ENCODE measurements around the gene TMEM235.

The TMEM235 gene

DNA sequence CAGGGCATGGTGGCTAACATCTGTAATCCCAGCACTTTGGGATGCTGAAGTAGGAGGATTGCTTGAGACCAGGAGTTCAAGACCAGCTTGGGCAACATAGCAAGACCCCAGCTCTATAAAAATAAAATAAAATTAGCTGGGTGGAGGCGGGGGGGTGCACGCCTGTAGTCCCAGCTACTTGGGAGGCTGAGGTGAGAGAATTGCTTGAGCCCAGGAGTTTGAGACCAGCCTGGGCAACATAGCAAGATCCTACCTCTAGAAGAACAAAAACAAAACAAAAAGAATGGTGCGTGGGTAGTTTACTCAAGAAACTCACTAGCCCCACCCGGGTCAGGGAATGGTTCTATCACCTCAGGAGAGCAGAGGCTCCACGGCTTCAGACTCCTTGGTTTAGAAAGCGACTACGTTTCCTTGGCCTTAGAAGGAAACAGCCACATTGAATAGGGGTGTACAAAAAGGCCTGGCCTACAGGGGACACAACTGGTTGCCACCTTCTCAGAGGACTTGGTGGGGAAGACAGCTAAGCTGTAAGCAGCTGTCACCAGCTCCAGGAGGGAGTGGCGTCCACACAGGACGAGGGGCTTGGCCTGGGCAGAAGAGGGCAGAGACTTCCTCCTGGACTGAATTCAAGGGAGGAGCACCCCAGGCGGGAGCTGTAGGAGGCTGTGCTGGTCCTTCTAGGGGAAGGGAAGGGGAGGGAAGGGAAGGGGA, 45.3 kb upstream of the TMEM235 start:
- peak overlapping the region; percentile 76 for H3K4me3 ChIP-seq (ENCODE audit: control insufficient read depth, low read depth, low read length)
- DNase-seq (ENCODE audit: low read depth): peak; percentile 44
- TF ChIP-seq, protein P1, sequence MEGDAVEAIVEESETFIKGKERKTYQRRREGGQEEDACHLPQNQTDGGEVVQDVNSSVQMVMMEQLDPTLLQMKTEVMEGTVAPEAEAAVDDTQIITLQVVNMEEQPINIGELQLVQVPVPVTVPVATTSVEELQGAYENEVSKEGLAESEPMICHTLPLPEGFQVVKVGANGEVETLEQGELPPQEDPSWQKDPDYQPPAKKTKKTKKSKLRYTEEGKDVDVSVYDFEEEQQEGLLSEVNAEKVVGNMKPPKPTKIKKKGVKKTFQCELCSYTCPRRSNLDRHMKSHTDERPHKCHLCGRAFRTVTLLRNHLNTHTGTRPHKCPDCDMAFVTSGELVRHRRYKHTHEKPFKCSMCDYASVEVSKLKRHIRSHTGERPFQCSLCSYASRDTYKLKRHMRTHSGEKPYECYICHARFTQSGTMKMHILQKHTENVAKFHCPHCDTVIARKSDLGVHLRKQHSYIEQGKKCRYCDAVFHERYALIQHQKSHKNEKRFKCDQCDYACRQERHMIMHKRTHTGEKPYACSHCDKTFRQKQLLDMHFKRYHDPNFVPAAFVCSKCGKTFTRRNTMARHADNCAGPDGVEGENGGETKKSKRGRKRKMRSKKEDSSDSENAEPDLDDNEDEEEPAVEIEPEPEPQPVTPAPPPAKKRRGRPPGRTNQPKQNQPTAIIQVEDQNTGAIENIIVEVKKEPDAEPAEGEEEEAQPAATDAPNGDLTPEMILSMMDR (conservative IDR thresholded peaks at IDR 0.05; ENCODE audit: control insufficient read depth, insufficient read depth, low read depth, low read length): no peak

DNA sequence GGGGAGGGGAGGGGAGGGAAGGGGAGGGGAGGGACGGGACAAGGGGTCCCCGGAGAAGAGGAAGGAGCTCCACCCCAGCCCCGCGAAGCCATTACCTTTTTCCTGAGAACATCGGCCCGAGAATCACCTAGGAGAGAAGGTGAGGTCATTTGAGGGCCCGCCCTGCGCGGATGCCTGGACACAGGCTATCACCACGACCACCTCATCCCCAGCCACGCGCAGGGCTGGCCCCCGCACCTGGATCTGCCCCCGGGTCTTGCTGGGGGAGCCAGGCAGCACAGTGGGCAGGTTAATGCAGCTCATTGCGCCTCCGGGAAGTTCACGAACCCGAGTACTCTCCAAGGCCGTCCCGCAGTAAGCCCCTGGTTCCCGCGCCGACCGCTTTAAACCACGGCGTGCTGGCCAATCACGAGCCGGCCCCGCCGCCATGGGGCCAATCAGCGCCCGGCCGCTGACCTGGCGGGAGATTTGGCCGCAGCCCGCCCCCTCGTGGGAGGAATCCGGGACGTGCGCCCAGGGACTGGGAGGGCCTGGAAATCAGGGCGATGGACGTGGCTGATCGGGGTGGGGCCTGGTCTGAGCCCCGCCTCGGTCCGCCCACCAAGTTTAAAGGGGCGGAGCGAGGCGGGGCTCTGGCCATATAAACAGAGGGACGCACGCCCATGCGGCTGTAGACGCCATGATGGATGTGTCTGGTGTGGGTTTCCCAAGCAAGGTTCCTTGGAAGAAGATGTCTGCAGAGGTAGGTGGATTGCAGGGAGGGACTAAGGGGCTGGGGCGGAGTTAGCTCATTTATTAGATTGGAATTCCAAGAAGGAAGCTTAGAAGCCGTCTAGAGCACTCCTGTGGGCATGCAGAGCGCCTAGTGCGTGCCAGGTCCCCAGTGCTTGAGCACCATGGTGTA, 44.5 kb upstream of the TMEM235 start, which contains the start of the genes AFMID and TK1:
TSS of gene AFMID (plus strand) at position 671 of the 904 bp plus-strand sequence. CDS start at position 680, 9 bp downstream.
TSS of gene TK1 (minus strand) at position 361 of the 904 bp plus-strand sequence. CDS start at position 303, 58 bp downstream.
- peak within 1 kb of the TSS; percentile 76 for H3K4me3 ChIP-seq (ENCODE audit: control insufficient read depth, low read depth, low read length)
- DNase-seq (ENCODE audit: low read depth): peak; percentile 95
- TF ChIP-seq, protein P1 (conservative IDR thresholded peaks at IDR 0.05; ENCODE audit: control insufficient read depth, insufficient read depth, low read depth, low read length): peak; percentile 51

DNA sequence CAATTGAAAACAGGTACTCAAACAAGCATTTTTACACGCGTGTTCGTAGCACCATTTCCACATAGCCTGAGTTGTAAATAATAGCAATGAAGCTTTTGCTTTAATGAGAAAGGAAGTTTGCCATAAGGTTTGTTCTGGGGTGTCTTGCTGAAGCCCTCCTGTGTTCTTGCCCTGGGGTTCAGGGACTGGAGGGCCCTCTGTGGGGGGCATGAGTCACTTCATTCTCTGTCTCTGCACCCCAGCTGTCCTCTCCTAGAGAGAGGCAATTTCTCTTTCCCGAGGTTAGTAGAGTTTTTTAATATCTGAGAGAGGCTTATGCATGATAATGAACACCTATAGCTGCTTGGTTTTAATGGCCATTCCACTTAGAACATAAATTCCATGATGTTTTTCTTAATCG, 34.7 kb upstream of the TMEM235 start:
- DNase-seq (ENCODE audit: low read depth): no peak
- no peak overlapping the region for H3K4me3 ChIP-seq (ENCODE audit: control insufficient read depth, low read depth, low read length)
- TF ChIP-seq, protein P1 (conservative IDR thresholded peaks at IDR 0.05; ENCODE audit: control insufficient read depth, insufficient read depth, low read depth, low read length): no peak

DNA sequence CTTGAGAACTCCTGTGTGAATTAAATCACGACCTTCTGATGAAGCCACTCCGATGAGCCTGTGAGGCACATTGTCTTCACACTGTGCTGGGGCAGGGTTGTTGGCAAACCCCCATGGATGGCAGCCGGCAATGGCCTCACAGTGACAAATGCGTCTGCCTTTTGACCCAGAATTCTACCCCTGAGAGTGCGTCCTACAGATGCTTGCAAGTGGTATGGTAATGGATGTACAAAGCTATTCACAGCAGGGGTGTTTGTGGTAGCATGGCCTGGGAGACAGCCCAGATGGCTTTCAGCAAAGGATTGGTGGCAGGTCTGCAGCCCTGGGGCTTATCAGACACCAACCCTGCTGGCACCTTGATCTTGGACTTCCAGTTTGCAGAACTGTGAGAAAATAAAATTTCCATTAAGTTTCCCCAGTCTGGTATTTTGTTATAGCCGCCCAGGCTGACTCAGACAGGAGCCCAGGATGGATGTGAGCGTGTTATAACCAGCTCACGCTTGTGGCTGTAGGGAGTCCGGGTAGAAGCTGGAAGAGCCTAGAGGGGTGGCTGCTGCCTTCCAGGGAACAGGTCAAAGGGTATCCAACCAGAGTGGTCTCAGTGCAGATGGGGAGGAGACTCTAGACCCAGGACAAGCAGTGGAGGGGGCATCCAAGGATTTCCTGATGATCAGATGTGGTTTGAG, 34.1 kb upstream of the TMEM235 start:
- TF ChIP-seq, protein P1 (conservative IDR thresholded peaks at IDR 0.05; ENCODE audit: control insufficient read depth, insufficient read depth, low read depth, low read length): no peak
- DNase-seq (ENCODE audit: low read depth): no peak
- H3K4me3 ChIP-seq (ENCODE audit: control insufficient read depth, low read depth, low read length): no peak overlapping the region

- TF ChIP-seq, protein P1 (conservative IDR thresholded peaks at IDR 0.05; ENCODE audit: control insufficient read depth, insufficient read depth, low read depth, low read length): no peak
- no peak overlapping the region for H3K4me3 ChIP-seq (ENCODE audit: control insufficient read depth, low read depth, low read length)
- no peak for DNase-seq (ENCODE audit: low read depth)
Measured at GRCh38 chr17:78200451-78200850, 31.0 kb upstream of the TMEM235 start.

- no peak for DNase-seq (ENCODE audit: low read depth)
- TF ChIP-seq, protein P1 (conservative IDR thresholded peaks at IDR 0.05; ENCODE audit: control insufficient read depth, insufficient read depth, low read depth, low read length): no peak
- no peak overlapping the region for H3K4me3 ChIP-seq (ENCODE audit: control insufficient read depth, low read depth, low read length)
Measured at GRCh38 chr17:78202666-78203065, 28.8 kb upstream of the TMEM235 start.
